GM23248 (cell line): ENCODE results near the gene ANAPC15. TPM values are rescaled to one million over a fixed set of nuclear protein-coding genes. Genes with fewer than 3 reads are reported as not detected.

Experiments used
- DNase-seq: peaks from one replicate; pipeline ENCODE4 v3.0.0-alpha.2; 2015
- H2AFZ ChIP-seq: fragments of 200-600 bp; sonication (generic); 2 replicates; pipeline ENCODE4 v1.6.1; 2016; ENCODE audit warnings: antibody characterized with exemption
- H3F3A ChIP-seq: fragments of 200-600 bp; sonication (generic); 2 replicates; pipeline ENCODE4 v1.6.1; 2016; ENCODE audit warnings: mild to moderate bottlenecking, antibody characterized with exemption, mixed run types; ENCODE audit not compliant: insufficient read depth
- H3K27ac ChIP-seq: fragments of 200-600 bp; sonication (generic); 2 replicates; pipeline ENCODE4 v1.5.1; 2016; ENCODE audit warnings: mild to moderate bottlenecking
- H3K27me3 ChIP-seq: fragments of 200-600 bp; sonication (generic); replicated peaks from 2 replicates; pipeline ENCODE4 v1.6.1; 2016; ENCODE audit warnings: mild to moderate bottlenecking; ENCODE audit not compliant: insufficient read depth
- H3K36me3 ChIP-seq: fragments of 200-600 bp; sonication (generic); 2 replicates; pipeline ENCODE4 v1.6.1; 2016; ENCODE audit warnings: low read depth, mild to moderate bottlenecking
- H3K4me1 ChIP-seq: fragments of 200-600 bp; sonication (generic); 2 replicates; pipeline ENCODE4 v1.6.1; 2016; ENCODE audit warnings: mild to moderate bottlenecking; ENCODE audit not compliant: insufficient read depth
- H3K4me2 ChIP-seq: fragments of 200-600 bp; sonication (generic); one replicate; pipeline ENCODE4 v1.6.1; 2016; ENCODE audit warnings: mild to moderate bottlenecking; ENCODE audit not compliant: unreplicated experiment
- H3K4me3 ChIP-seq: fragments of 200-600 bp; sonication (generic); 2 replicates; pipeline ENCODE4 v1.5.1; 2016; ENCODE audit warnings: mild to moderate bottlenecking
- H3K79me2 ChIP-seq: fragments of 200-600 bp; sonication (generic); 2 replicates; pipeline ENCODE4 v1.6.1; 2016; ENCODE audit warnings: mild to moderate bottlenecking; ENCODE audit not compliant: insufficient read depth
- H3K9ac ChIP-seq: fragments of 200-600 bp; sonication (generic); 2 replicates; pipeline ENCODE4 v1.6.1; 2016; ENCODE audit warnings: mild to moderate bottlenecking
- H3K9me2 ChIP-seq: fragments of 200-600 bp; sonication (generic); 2 replicates; pipeline ENCODE4 v1.6.1; 2016; ENCODE audit warnings: mixed run types, mild to moderate bottlenecking, moderate library complexity; ENCODE audit not compliant: insufficient read depth
- H3K9me3 ChIP-seq: fragments of 200-600 bp; sonication (generic); one replicate; pipeline ENCODE4 v1.6.1; 2017; ENCODE audit warnings: low read depth
- H4K20me1 ChIP-seq: fragments of 200-600 bp; sonication (generic); 2 replicates; pipeline ENCODE4 v1.6.0; 2016; ENCODE audit not compliant: insufficient read depth
- EZH2 ChIP-seq: fragments of 200-600 bp; sonication (generic); IDR thresholded peaks from 2 replicates; pipeline ENCODE4 v1.6.1; 2018; ENCODE audit warnings: antibody characterized with exemption, mild to moderate bottlenecking; ENCODE audit not compliant: insufficient read depth, poor library complexity, severe bottlenecking
- EZH2phosphoT487 ChIP-seq: fragments of 200-600 bp; sonication (generic); IDR thresholded peaks from 2 replicates; pipeline ENCODE4 v1.6.1; 2018; ENCODE audit warnings: antibody characterized with exemption, moderate library complexity, mild to moderate bottlenecking, low read depth; ENCODE audit not compliant: insufficient read depth
- WGBS, 2 experiments: methylation state at CpG; one replicate each; pipeline ENCODE4 v1.1.6; 2015 to 2017; ENCODE audit warnings: low lambda C conversion rate in 2 of 2, low coverage in 1 of 2; ENCODE audit errors: missing lambda C conversion rate in 2 of 2; 5-methylcytosine and 5-hydroxymethylcytosine counted together
- in situ Hi-C: fragments of 300-500 bp; cut with MboI; formaldehyde crosslinking; loops from 2 replicates; pipeline ENCODE4 v1.15.0; 2020
- polyA plus RNA-seq: library from polyadenylated mRNA; unstranded; fragments of >200 nt; fragmentation: Nextera tagmentation; extraction: Ambion mirVana; gene quantifications from 2 replicates; pipeline ENCODE4 v1.2.1, GENCODE V29; 2016
- total RNA-seq: library from RNA; depleted of rRNA; stranded (reverse); fragments of >200 nt; shearing (Covaris generic); gene quantifications from 2 replicates; pipeline ENCODE4 v1.2.3, GENCODE V29; 2014

The ANAPC15 gene
- total and polyA plus RNA-seq, 2 experiments from 2014 or later = 38.7 to 62.4 TPM

DNA sequence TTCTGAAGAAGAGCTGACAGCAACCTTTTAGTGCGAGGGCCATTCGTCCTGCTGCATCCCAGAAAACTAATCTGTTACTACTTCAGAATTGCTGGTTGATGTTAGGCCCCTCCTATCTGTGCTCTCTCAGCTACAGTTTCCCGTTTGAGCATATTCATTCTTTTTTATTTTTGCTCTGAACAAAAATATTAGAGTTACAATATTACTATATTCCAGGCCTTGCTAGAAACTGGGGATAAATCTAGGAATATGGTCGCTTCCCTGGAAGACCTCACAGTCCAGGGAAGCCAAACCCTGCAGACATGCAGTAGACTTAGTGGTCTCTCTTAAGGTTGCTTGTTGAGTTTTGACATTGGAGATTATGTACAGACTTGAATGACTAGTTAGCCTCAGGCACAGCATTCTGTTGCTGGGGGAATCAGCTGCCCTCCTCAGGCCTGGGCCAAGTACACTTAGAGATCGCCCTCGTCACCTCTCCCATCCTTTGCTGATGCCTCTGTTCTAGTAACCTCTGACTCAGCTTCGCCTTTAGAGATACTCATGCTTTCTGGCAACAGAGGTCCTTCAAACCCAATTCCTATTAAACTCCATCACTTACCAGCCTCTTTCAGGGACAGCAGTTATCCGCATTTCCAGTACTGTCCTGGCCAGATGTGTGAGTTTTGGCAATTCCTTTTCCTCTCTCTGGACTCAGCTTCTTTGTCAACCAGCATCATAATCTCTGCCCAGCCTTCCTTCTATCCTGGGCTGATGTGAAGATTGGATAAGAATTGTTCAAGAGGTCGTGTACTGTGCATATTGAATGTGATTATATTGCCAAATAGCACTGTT is 698 bp upstream of the ANAPC15 start:
- no peaks in the 10 kb centered on the region for H3K9me2 ChIP-seq
- H3K36me3 ChIP-seq = no peaks in the 10 kb centered on the region
- no peaks in the 10 kb centered on the region for H3K27me3 ChIP-seq
- peak overlapping the region; percentile 100 for H3K27ac ChIP-seq
- peak overlapping the region; percentile 75 for H3K4me2 ChIP-seq
- TF ChIP-seq EZH2phosphoT487 = no peak
- TF ChIP-seq EZH2 = no peak
- no peaks in the 10 kb centered on the region for H4K20me1 ChIP-seq
- 30 to 33% methylated on average over 9 of the region's 9 CpGs for WGBS, 2 experiments
- peak; percentile 97 for DNase-seq
- peaks cover 36% of the 10 kb centered on the region for H3F3A ChIP-seq
- H2AFZ ChIP-seq = peak overlapping the region; percentile 67
- in situ Hi-C loops = no loop called here
- H3K9me3 ChIP-seq = no peaks in the 10 kb centered on the region
- peak overlapping the region; percentile 75 for H3K4me3 ChIP-seq
- no peaks in the 10 kb centered on the region for H3K79me2 ChIP-seq
- H3K4me1 ChIP-seq = peaks cover 31% of the 10 kb centered on the region
- H3K9ac ChIP-seq = peak overlapping the region; percentile 87

DNA sequence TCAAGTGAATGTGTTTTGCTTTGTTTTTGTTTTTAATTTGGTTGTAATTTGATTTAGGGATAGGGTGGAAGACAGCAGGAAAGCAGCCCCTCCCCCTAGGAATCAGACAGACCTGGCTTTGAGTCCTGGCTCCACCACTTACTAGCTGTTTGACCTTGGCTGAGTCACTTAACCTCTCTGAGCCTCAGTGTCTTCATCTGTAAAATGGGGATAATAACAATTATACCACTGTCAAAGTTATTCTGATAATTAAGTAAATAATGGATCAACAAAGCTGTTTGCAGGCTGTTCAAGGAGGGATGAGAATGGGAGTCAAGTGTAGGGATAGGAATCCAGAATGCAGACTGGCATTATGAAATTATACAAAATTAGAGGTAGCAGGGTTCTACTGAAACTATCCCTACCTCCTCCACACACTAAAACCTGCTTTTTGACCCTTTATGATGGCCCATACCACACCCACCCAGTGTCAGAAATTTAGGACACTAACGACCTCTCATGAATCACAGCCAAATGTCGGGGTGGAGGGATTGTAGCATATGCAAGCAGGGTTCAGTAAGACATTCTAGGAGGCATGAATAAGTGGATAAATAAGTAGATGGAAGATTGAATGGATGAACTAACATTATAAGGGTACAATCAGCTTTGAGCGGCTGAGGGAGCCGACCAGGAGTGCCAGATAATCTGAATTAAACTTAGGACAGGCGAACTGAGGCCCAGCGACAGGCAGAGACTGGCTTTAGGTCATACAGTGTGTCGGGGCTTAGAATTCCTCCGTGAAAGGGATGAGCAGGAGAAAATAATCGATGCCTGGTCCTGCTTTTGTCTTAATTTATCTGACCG is 974 bp downstream of the ANAPC15 start:
- no peaks in the 10 kb centered on the region for H3K79me2 ChIP-seq
- H3K4me1 ChIP-seq = peaks cover 31% of the 10 kb centered on the region
- peak overlapping the region; percentile 100 for H3K27ac ChIP-seq
- no peaks in the 10 kb centered on the region for H4K20me1 ChIP-seq
- WGBS, 2 experiments = 1 to 2% methylated on average over 10 of the region's 10 CpGs
- no peaks in the 10 kb centered on the region for H3K9me3 ChIP-seq
- peak overlapping the region; percentile 87 for H3K9ac ChIP-seq
- TF ChIP-seq EZH2phosphoT487 (no peak), EZH2 (no peak)
- no peaks in the 10 kb centered on the region for H3K36me3 ChIP-seq
- no peaks in the 10 kb centered on the region for H3K27me3 ChIP-seq
- DNase-seq = no peak
- H3K4me2 ChIP-seq = peak overlapping the region; percentile 87
- H3F3A ChIP-seq = peaks cover 36% of the 10 kb centered on the region
- peak overlapping the region; percentile 67 for H2AFZ ChIP-seq
- H3K9me2 ChIP-seq = no peaks in the 10 kb centered on the region
- H3K4me3 ChIP-seq = peak overlapping the region; percentile 75
- in situ Hi-C loops = no loop called here

DNA sequence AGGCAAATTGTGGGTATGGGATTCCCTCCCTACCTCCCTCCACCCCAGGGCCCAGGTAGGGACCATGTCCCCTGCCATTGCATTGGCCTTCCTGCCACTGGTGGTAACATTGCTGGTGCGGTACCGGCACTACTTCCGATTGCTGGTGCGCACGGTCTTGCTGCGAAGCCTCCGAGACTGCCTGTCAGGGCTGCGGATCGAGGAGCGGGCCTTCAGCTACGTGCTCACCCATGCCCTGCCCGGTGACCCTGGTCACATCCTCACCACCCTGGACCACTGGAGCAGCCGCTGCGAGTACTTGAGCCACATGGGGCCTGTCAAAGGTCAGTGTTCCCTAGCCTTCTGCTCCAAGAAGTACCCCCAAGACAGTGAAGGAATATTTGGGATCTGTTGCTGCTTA is 6.6 kb downstream of the ANAPC15 start, which contains the start of gene TOMT:
Gene TOMT, plus strand, starts transcription at position 37 of the 400 bp plus-strand sequence. Its CDS starts 28 bp downstream, at position 65.
- H3K79me2 ChIP-seq = peaks cover 21% of the 10 kb centered on the region
- TF ChIP-seq EZH2phosphoT487 (no peak), EZH2 (no peak)
- no peak within 1 kb of the TSS for H3K9ac ChIP-seq
- 93 to 96% methylated on average over 14 of the region's 14 CpGs for WGBS, 2 experiments
- no peaks in the 10 kb centered on the region for H4K20me1 ChIP-seq
- no peak within 1 kb of the TSS for H2AFZ ChIP-seq
- in situ Hi-C loops = no loop called here
- H3K9me3 ChIP-seq = no peaks in the 10 kb centered on the region
- no peaks in the 10 kb centered on the region for H3K36me3 ChIP-seq
- no peak within 1 kb of the TSS for H3K4me3 ChIP-seq
- H3K27ac ChIP-seq = no peak within 1 kb of the TSS
- peaks cover 17% of the 10 kb centered on the region for H3K4me1 ChIP-seq
- H3K4me2 ChIP-seq = no peak within 1 kb of the TSS
- DNase-seq = no peak
- no peaks in the 10 kb centered on the region for H3K9me2 ChIP-seq
- peaks cover 14% of the 10 kb centered on the region for H3F3A ChIP-seq
- H3K27me3 ChIP-seq = no peaks in the 10 kb centered on the region

DNA sequence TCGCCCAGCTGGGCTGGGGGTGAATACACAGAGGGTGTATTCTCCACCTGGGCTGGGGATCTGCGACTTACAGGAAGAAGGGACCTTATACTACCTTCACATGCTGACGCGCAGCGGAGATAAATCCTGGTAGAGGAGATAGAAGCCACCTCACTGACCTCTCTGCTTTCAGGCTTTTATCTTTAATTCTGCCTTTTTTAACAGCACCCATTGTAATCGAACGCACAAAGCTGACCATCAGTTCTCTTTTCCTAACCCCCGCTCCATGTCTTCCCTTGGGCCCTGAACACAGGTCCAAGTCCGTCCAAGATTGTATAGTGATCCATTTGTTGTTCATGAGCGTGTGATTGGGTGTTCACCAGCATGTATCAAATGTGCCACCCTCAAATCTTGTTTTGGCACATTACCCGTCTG is 8.7 kb downstream of the ANAPC15 start:
- peak overlapping the region; percentile 54 for H3K9ac ChIP-seq
- no peaks in the 10 kb centered on the region for H3K27me3 ChIP-seq
- no peaks in the 10 kb centered on the region for H4K20me1 ChIP-seq
- H3K9me2 ChIP-seq = no peaks in the 10 kb centered on the region
- H3K36me3 ChIP-seq = no peaks in the 10 kb centered on the region
- H3K9me3 ChIP-seq = no peaks in the 10 kb centered on the region
- H3K4me3 ChIP-seq = peak overlapping the region; percentile 52
- H3K4me1 ChIP-seq = peaks cover 21% of the 10 kb centered on the region
- peak overlapping the region; percentile 48 for H3K4me2 ChIP-seq
- in situ Hi-C loops = no loop called here
- peaks cover 11% of the 10 kb centered on the region for H3F3A ChIP-seq
- peak overlapping the region; percentile 75 for H2AFZ ChIP-seq
- peaks cover 42% of the 10 kb centered on the region for H3K79me2 ChIP-seq
- no peak for TF ChIP-seq EZH2
- no peak for TF ChIP-seq EZH2phosphoT487
- H3K27ac ChIP-seq = peak overlapping the region; percentile 72
- WGBS, 2 experiments = 82 to 83% methylated on average over 11 of the region's 11 CpGs
- DNase-seq = no peak
